Measurements from ENCODE around the gene GABRG3.

Gene GABRG3

DNA sequence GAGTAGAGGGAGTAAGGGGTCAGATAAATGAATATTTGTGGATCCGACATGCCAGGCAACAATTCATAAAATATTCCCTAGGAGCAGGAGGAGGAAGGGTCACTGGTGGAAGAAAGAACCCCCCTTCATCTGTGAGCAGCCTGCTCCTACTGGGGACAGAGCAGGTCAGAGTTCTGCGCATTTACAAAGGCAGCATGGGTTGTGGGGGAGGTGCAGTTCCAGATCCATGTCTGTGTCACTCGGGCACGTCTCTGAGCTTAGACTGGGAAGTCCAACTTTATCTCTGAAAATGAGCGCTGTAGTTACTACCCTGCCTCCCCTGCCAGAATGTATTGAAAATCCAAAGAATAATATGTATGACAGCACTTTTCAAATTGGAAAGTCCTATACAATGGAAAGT is 115.2 kb downstream of the GABRG3 start:
- Histone ChIP-seq H3K27me3 (replicated peaks) (no peaks in the 10 kb centered on the region), H3K4me3 (ENCODE audit: low read depth, low read length) (no peak overlapping the region), H3K36me3 (replicated peaks) (no peaks in the 10 kb centered on the region), H3K27ac (no peak overlapping the region)
- in situ Hi-C loops (cut with HindIII; ENCODE audit: low pct_ligation_motif_present, low sequenced_read_pairs): no loop called here
- no peak for DNase-seq
- TF ChIP-seq, protein P1, sequence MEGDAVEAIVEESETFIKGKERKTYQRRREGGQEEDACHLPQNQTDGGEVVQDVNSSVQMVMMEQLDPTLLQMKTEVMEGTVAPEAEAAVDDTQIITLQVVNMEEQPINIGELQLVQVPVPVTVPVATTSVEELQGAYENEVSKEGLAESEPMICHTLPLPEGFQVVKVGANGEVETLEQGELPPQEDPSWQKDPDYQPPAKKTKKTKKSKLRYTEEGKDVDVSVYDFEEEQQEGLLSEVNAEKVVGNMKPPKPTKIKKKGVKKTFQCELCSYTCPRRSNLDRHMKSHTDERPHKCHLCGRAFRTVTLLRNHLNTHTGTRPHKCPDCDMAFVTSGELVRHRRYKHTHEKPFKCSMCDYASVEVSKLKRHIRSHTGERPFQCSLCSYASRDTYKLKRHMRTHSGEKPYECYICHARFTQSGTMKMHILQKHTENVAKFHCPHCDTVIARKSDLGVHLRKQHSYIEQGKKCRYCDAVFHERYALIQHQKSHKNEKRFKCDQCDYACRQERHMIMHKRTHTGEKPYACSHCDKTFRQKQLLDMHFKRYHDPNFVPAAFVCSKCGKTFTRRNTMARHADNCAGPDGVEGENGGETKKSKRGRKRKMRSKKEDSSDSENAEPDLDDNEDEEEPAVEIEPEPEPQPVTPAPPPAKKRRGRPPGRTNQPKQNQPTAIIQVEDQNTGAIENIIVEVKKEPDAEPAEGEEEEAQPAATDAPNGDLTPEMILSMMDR (IDR thresholded peaks at IDR 0.05; ENCODE audit: low read depth, low read length, missing control alignments): no peak

DNA sequence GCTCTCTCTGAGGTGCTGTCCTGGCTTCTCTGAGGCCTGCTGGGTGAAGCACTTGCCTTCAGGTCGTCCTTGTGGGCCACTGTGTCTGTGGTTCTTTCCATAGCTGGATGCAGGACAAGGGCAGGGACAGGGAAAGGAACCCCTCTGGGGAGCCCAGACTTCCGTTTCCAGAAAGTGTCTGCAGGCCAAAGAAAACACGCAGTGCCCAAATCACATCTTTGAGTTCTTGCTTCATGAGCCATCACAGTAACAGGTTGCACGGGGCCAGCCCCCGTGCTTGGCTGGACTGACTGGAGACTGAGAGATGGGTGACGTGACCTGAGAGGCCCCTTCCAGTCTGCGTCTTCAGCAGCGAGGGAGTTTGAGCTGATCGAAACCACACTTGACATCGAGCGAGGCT is 115.8 kb downstream of the GABRG3 start:
- in situ Hi-C loops (cut with HindIII; ENCODE audit: low pct_ligation_motif_present, low sequenced_read_pairs): no loop called here
- Histone ChIP-seq H3K36me3 (replicated peaks) (no peaks in the 10 kb centered on the region), H3K27ac (no peak overlapping the region), H3K4me3 (ENCODE audit: low read depth, low read length) (no peak overlapping the region), H3K27me3 (replicated peaks) (no peaks in the 10 kb centered on the region)
- DNase-seq: no peak
- TF ChIP-seq, protein P1 (IDR thresholded peaks at IDR 0.05; ENCODE audit: low read depth, low read length, missing control alignments): no peak

DNA sequence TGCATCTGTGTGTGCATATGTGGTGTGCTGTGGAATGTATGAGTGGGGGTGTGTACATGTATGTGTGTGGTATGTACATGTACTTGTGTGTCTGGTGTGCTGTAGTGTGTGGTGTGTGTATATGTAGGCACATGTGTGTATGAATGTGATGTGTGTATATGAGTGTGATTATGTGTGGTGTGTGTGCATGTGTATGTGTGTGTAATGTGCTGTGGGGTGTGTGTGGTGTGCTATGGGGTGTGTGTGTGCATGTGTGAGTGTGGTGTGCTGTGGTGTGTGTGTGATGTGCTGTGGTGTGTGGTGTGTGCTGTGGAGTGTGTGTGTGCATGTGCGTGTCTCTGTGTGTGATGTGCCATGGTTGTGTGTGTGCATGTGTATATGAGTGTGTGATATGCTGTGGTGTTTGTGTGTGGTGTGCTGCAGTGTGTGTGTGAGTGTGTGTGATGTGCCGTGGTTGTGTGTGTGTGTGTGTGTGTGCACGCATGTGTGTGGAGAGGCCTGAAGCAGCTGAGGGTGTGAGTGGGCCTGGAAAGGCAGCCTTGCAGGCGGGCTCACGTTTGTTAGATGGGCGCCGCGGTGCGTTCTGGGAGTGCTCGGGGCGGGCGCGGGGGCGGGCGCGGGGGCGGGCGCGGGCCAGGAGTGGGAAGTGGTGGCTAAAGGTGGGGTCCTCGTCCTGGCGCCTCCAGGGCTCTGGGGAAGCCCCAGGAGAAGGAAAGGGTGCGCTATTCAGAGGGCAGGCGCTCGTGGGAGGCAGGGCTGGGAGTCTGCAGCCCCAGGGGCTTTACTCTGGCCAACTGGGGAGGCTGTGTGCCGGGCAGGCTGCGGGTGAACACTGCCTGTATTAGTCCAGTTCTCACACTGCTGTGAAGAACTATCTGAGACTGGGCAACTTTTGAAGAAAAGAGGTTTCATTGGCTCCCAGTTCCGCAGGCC is 116.9 kb downstream of the GABRG3 start:
- in situ Hi-C loops (cut with HindIII; ENCODE audit: low pct_ligation_motif_present, low sequenced_read_pairs): no loop called here
- Histone ChIP-seq H3K27me3 (replicated peaks) (no peaks in the 10 kb centered on the region), H3K4me3 (ENCODE audit: low read depth, low read length) (no peak overlapping the region), H3K36me3 (replicated peaks) (no peaks in the 10 kb centered on the region), H3K27ac (no peak overlapping the region)
- no peak for DNase-seq
- TF ChIP-seq, protein P1 (IDR thresholded peaks at IDR 0.05; ENCODE audit: low read depth, low read length, missing control alignments): no peak

DNA sequence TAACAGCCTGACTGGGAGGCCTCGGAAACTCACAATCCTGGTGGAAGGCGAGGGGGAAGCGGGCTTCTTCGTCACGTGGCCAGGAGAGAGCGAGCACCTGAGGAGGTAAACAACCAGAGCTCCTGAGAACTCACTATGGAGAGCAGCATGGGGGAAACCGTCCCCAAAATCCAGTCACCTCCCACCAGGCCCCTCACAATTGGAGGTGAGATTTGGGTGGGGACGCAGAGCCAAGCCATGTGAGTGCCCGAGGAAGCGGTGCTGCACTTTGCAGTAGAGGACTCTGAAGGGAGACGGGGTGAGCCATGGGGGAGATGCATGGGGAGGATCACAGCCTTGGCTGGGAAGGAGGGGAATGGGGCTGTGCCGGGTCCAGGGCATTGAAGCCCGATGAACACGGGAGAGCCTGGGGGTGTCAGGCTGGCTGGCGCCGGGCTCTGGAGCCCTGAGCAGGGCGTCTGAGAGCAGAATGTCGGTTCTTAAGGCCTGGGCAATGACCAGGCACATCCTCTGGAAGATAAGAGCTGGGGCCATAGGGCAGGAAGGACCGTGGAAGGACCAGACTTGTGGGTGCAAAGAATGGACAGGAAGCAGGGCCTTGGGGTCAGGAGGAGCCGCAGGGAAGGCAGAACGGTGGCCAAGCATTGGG is 117.7 kb downstream of the GABRG3 start:
- TF ChIP-seq, protein P1 (IDR thresholded peaks at IDR 0.05; ENCODE audit: low read depth, low read length, missing control alignments): no peak
- Histone ChIP-seq H3K27ac (no peak overlapping the region), H3K36me3 (replicated peaks) (no peaks in the 10 kb centered on the region), H3K27me3 (replicated peaks) (no peaks in the 10 kb centered on the region), H3K4me3 (ENCODE audit: low read depth, low read length) (no peak overlapping the region)
- in situ Hi-C loops (cut with HindIII; ENCODE audit: low pct_ligation_motif_present, low sequenced_read_pairs): no loop called here
- DNase-seq: no peak

DNA sequence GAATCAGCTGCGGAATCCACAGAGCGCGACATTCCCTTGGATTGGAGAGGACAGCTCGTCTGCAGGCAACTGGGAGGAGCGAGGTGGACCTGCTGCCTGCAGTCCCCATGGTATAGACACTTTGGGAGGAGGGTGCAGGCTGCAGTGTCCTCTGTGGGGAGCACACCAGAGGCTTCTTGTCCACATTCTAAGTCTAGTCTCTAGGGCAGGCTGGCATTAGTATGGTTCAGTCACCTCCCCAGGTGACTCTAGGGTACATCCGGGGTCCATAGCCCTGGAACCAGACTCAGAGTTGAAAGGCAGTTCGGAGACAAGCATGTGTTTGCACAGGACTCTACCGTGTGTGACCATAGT is 118.2 kb downstream of the GABRG3 start:
- no peak overlapping the region for H3K4me3 ChIP-seq (ENCODE audit: low read depth, low read length)
- in situ Hi-C loops (cut with HindIII; ENCODE audit: low pct_ligation_motif_present, low sequenced_read_pairs): no loop called here
- TF ChIP-seq, protein P1 (IDR thresholded peaks at IDR 0.05; ENCODE audit: low read depth, low read length, missing control alignments): no peak

More for the DNA sequence above, 118.2 kb downstream of the GABRG3 start:
- DNase-seq: no peak
- H3K27me3 ChIP-seq (replicated peaks): no peaks in the 10 kb centered on the region
- no peaks in the 10 kb centered on the region for H3K36me3 ChIP-seq (replicated peaks)
- no peak overlapping the region for H3K27ac ChIP-seq
